GM21528 (cell line): ENCODE data around the gene TGFBR1.

Source experiments
- ATAC-seq: cut with Tn5 transposase; IDR thresholded peaks from one replicate; pipeline ENCODE4 v1.9.1; 2021; ENCODE audit warnings: mild to moderate bottlenecking, moderate library complexity; ENCODE audit not compliant: unreplicated experiment, low FRiP score

The TGFBR1 gene

DNA sequence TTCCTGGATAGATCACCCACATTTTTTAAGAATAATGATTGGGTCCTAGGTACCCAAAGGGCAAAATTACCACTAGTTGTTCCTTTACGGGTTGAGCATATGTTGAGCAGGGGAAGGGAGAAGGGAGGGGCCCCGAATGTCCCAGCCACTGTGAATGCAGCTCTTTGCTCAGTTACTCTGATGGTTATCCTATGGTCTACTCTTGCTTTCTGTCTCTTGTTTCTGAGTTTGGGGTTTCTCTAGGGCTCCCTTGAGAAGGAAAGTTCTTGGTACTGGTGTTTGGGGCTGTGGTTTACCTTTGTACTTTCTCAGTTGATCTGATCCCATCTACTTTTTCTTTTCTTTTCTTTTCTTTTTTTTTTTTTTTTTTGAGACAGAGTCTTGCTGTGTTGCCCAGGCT lies 61.2 kb downstream of the TGFBR1 start:
- no peak for ATAC-seq

DNA sequence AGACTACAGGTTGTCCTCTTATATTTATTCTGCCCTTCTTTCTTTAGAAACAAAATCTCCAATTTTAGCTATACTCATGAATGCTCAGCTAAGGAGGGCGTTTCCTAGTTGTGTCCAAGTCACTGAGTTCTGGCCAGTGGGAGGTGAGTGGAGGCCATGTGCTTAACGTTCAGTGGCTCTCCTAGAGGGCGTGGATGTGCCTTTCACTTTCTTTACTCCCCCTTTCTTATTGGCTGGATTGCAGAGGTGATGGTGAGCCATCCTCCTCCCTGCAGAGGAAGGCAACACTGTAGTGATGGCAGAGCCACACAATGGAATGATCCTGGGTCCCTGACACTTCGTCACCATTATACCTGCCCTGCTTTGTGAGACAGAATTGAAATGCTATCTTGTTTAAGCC lies 62.2 kb downstream of the TGFBR1 start:
- ATAC-seq = no peak

DNA sequence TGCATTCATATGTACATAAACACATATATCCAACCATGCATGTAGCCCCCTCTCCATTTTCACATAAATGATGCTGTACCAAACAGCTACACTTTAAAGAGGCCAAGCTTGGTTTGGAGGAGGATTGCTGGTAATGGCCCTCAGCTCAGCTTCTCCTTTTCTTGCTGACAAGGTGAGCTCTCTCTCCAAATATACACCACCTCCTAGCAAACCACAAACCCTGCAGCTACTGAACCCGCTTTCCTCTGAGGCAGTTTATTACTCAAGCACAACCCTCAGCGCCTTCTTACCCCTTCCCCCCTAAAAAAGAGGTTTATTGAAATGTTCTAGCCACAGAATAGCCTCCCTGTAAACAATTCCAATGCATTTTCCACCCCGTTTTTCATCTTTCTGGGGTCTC lies 62.8 kb downstream of the TGFBR1 start:
- peak; percentile 52 for ATAC-seq

DNA sequence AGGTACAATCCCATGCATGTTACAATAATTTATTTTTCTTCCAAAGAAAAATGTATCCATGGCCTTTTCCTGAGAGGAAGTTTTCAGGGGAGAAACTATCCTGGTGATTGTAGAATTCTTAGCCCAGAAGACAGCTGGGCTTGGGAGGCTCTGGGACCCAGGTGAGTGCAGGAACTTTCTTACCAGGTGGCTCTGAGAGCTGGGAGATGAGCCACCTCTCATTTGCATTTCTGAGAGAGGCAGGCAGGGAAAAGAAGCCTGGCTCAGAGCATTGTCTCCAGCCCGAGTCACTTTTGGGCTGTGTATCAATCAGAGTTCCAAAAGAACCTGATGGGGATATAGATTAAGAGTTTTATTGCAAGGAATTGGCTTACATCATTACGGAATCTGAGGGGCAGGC lies 64.2 kb downstream of the TGFBR1 start:
- ATAC-seq = no peak

DNA sequence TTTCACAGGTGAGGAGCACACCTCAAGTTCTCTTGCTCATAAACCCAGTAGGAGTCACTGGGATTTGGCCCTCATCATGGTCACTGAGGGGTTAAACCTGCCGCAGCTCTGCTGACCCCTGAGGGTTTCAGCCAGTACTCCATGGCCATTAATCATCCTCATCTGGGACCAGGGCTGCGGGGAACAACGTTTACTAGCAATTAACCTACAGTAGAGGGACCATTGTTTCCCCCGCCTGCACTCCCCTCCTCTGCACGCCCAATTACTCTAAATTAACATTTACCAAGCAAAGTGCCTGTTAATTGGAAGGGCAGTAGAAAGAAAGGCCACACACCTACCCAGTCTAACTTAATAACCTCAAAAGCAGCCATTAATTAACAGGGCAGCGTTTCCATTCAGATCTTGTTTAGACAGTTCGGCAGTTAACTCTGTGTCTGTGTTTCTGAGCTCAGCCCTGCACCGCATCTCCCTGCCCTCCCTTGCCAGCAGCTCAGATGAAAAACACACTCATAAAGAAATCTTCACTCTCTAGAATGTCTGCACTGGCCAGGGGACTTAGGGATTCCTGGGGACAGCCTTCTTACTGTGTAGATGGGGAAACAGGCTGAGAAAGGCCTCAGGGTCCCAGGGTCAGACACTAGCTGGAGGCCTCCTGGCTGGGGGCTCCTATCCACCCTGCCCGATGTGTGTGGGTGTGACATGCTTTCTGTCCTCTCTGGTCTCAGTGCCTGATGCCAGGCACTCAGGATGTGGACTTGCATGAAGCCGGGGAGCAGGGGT lies 65.3 kb downstream of the TGFBR1 start:
- no peak for ATAC-seq

DNA sequence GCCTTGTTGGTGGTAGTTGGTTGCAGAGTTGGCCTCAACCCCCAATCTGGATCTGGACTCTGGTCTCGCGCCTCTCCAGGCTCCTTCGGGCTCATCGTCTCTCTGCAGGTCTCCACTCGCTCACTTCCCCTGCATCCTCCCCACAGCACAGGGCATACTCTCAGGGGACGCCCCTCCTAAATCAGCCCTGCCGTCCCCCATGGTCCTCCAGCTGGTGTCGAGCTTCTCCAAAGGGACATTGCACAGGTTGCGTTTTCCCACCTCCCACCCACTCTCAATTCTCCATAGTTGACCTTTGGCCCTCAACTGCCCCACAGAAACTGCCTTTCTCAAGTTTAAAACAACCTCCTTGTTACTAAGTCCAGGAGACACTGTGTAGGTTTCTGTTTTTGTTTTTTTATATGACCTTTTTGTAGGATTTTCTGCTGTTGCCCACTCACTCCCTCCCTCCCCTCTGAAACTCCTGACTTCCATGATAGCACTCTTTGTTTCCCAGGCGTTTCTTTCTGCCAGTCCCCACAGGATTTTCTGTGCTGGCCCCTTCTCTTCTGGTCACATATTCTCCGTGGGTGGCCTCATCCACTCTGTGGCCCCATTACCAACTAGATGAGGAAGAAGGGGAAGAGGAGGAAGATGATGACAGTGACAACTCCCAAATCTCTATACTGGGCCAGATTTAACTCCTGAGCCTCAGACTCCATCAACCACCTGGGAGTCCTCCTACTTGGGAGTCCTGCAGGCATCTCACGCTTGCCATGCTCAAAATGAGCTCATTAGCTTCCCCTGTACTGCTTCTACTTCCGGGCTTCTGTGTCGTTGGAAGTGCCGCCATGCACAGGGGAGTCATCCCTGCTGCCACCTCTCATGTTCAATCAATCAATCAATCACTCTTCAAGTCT lies 66.6 kb downstream of the TGFBR1 start:
- ATAC-seq = no peak

DNA sequence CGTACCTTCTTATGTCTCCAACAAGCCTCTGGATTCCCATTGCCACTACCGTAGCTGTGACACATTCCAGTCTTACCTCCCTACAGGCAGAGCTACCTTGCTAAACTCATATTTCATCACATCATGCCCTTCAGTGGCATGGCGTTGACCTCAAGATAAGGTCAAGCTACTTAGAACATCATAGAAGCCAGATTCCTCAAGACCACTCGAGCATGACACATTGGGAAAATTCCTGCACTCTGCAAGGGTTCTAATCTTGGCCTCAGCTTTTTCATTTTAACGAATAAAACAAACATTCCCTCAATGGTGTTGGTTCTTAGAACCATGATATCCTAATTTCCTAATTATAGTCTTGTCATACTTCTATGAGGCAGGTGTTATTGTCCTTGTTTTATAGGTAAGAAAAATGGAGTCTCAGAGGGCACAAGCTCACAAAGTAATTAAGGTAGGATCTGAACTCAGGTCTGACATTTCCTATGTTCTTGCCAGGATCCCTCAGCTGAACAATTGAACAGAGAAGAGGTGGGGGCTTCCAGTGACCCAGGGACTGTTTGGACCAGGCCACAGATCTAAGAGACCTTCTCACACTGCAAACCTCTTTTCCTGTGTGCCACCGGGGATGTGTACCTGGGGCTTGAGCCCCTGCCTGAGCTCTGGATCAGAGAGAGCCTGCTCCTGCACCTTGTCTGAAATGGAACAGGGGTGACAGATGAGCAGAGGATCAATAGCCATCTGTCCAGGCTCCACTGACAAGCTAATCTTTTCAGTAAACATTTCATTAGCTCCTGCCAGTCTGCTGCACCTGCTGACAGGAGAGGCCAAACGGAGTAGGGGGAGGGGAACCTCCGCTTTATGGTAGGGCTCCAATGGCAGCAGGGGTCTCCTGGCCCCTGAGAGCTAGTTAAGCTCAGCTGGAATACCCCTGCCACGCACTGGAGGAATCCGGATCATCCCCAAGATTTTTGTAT lies 67.5 kb downstream of the TGFBR1 start:
- ATAC-seq = no peak

DNA sequence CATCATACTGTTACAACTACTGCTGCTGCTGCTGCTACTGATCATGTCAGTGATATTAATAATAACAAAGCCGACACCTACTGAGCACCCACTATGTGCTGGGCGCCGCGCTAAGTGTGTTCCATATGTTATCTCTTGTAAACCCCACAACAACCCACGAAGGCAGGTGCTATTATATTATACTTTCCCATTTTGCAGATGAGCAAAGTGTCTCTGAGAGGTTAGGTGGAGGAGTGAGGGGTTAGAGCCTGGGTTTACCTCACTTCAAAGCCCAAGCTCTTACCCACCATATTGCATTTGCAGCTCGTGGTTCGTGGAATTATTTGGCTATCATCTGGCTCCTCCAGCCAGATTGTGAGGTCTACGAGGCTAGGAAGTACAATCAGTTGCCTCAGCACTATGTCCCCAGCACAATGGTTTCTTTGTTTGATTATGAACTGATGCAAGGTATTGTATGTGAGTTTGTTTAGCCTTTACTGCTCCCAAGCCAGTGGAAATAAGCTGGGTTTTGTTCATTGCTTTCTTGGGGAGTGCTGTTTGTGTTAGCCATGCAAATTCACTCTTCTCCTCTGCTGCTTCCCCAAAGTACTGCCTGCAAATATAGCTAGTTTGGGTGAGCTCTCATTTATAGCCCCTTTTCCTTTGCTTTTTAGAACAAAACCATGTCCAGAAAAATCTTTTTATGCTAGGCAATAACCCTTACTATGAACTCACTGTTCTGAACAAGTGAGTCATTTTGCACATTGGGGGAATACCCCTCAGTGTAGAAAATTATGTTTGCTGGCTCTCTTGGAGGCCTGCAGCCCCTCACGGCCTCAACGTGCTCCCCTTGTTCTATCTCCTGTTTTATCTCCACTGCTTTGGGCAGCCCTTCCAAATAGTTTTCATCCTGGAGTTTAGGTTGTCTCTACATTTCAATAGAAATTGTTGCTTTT lies 68.9 kb downstream of the TGFBR1 start:
- ATAC-seq = no peak

DNA sequence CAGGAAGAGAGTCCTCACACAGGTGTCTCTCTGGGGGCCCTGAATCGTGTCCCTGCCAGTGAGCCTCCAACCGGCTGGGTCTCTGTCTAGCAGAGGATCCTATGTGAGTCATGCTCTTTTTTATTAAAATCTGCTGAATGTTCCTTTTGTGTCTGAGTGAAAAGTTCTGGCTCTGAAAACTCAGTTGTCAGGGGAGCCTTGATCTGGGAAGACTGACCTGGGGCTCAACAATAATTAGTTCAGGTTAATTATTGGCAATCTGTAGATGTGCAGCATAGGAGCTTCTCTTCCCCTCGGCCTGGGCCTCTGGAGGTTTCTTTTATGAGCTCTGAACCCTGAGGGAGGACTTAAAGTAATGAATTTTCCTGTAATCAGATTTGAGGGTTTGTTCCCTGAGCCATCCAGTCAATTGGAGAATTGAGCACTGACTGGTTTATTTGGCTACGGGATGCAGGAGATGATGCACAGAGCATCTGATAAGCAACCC lies 71.7 kb downstream of the TGFBR1 start:
- no peak for ATAC-seq

DNA sequence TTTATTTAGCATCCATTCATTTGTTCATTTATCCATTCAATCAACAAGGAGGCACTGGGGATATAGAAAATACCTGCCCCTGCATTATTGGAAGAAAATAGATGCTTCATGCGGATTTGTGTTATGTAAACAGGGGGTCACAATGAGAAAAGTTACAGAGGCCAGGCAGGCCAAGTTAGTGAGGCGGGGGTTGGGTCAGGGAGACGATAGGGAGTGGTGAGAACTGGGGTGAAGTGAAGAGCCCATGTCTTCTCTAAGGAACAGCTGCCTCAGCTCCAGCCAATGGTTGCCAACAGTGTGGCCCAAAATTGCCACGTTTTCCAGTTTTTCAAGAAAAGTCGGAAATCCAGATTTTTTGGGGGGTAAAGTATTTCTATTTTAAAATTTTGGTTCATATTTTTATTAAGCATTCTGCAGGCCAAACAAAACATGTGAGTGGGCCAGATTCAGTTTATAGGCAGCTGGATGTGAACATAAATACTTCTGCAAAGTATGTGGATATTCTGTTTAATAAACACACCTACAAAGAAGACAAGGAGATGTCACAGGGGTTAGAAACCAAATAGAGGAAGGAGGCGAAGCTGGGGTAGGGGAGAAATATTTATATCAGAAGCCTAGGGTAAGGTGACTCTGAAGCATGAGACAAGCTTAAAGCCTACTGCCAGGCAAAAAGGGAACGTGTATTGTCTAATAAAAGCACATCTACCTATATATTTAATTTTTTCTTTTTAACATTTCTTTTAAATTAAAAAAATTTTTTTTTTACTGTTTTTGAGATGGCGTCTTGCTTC lies 72.9 kb downstream of the TGFBR1 start:
- no peak for ATAC-seq

DNA sequence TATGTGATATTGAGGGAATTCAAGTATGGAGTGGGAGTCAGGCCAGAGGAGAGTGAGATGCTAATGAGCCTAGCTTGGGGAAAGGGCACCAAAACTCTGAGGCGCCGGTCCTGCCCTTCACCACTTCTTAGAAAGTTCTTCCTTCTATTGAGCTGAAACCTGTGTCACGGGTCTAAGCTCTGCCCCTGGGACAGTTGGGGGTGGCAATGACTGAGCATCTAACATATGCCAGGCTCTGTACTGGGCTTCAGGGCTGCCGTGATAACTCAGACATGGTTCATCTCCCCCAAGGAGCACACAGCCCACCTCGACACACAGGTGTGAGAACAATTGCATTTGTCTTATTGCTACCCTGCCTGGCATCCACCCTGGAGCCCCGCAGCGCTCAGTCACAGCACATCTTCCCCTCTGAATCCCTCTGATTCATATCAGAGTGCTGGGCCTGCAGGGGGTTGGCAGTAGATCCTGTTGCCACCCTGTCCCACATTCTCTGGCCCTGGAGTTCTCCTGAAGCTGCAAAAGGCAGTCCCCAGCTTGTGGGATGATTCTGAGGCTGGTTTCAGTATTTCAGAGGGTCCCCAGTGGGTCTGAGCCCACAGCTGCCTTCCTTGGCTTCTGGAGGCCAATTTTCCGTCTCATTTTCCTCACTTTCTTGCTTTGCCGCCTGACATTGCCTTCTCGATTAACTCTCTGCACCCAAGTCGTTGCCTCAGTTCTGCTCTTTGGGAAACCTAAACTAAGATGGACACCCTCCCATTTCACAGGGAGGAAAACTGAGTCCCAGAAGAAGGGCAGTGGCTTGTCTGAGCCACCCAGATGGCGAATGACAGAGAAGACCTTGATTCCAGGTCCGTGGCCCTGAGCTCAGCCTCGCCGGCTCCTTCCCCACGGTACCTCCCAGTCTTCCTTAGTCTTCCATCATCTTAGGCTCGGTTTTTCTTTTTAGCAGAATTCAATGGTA lies 74.3 kb downstream of the TGFBR1 start:
- ATAC-seq = no peak

DNA sequence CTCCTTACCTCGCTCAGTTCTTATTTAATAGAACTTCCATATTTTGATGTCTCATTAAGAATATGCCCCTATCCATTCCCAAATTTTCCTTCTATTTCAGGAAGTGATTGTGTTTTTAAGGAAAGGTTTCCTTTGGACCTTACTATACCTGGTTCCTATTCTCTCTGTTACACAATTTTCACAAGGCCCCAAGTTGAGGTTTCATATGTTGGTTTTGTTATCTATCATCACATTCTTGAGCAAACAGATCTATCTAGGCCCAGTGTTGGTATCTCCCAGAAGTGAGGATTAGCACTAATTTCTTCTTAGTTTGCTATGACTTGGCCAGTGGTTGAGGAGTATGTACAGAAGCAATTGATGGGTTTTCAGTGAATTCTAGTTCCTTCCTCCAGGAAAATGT lies 75.3 kb downstream of the TGFBR1 start:
- ATAC-seq = no peak

DNA sequence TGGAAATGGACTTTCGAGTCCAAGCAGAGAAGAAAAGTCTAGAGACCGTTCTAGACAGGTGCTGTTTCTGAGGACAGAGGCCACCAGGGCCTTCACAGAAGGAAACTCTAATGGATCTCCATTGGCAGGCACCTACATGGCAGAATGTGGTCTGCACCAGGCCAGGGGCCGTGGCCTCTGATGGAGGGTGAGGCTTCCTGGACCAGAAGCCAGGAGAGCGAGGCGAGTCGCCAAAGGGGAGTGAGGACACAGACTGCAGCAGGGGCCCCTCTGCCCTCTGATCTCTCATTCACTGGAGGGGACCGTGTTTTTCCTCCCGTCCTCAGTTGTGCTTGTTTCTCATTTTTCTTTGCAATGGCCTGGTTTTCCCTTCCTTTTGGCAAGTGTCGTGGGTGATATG lies 75.7 kb downstream of the TGFBR1 start:
- ATAC-seq = no peak

DNA sequence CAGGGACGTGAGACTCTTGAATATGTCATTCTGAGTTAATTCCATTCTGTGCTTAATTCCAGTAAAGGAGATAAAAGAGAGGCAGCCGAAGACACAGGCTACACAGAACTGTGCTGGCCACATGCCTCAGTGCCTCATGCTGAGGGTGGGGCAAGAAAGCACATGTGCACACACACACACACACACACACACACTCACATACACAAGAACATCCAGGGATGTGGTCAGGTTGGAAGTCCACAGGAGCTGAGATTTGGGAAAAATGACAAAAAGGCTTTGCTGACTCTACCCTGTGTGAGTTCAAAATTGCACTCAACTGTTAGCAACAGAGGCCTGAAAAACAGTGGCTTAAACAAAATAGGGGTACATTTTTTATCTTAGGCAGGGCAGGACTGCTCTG lies 76.3 kb downstream of the TGFBR1 start:
- no peak for ATAC-seq

DNA sequence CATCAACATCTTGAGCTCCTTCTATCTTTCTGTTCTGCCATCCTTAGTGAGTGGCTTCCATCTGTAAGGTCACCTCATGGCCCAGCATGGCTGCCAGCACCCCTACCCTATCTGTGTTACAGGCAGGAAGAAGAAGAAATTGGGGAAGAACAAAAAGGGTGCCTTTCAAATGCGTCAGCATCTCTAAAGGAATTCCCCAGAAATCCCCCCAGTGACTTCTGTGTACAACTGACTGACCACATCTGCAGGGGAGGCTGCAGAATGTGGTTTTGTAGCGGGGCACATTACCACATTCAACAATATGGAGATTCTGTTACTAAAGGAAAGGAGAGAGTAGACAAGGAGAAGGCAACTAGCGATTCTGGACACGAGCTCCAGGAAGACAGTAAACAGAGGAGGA lies 76.7 kb downstream of the TGFBR1 start:
- ATAC-seq = no peak

DNA sequence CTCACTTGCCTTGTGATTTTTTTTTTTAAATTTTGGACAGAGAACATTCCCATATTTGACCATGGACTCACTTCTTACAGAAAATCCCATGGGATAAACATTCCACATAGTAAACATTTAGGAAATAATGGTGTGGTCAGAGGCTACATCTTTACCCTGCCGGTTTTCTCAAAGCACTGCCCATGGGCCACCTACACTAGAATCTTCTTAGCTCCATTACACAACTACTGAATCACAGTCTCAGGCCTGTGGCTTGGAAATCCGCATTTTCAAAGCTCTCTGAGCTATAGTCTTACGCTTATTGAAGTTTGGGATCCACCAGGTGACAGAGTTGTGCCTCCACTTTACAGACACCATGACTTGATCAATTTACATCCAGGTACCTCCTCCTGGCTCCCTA lies 77.4 kb downstream of the TGFBR1 start:
- ATAC-seq = no peak

DNA sequence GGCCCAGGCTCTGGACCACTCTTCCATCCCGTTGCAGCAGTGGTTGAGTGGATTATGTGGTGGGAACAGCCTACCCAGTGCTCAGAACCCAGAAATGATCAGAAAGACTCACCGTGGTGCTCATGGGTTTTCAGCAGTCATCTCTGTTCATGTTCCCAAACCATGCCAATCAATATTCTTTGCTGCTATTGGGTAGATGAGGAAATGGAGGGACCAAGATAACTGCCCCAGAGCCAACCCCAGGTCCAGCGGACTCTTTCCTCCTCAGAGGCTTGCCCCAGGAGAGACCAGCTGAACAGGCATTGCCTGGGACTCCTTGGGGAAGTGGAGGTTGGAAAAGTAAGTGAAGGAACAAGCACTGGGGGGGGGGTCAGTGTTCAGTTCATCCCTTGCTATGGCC lies 78.7 kb downstream of the TGFBR1 start:
- ATAC-seq = no peak

DNA sequence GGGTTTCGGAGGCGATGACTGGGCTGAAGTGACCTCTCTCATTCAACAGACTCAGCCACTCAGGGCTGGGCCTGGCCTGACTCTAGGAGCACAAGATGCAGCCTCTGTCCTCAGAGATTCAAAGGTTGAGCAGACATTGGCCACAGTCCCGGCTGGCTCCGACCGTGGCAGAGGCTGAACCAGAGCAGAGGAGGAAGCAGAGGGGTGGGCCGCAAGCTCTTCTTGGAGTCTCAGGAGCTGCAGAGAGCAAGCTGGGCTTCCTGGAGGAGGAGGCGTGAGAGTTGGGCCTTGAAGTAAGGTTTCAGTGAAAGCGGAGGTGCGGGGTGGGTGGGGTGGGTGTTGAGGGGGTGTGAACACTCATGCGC lies 79.2 kb downstream of the TGFBR1 start:
- ATAC-seq = peak; percentile 2
